Activated CD8-positive, alpha-beta T cell treated with anti-CD3 and anti-CD28 coated beads, Interleukin-2, amount 10 ng/mL, durations not matched to agents 7 days and 5 days (primary cell): ENCODE measurements around the gene BCAS2. TPM values are rescaled to one million over a fixed set of nuclear protein-coding genes. Genes with fewer than 3 reads are reported as not detected.
"Not testable (repeated sequence)": the region's sequence is repeated elsewhere in the genome, so short reads cannot be mapped to it uniquely, and the experiment has no call there.

ENCODE experiments used
- ATAC-seq: fragments of 150-1000 bp; cut with Tn5 transposase; one replicate; pipeline ENCODE4 v1.10.0; 2021; ENCODE audit warnings: moderate library complexity
- CTCF ChIA-PET: fragments of 350-600 bp; sonication (Branson Sonifier 250); formaldehyde crosslinking; loops from one replicate; lab custom pipeline; 2021; ENCODE audit warnings: antibody characterized with exemption; lab: Charles Lee
- POLR2A ChIA-PET: fragments of 350-600 bp; sonication (Branson Sonifier 250); formaldehyde crosslinking; loops from one replicate; lab custom pipeline; 2021; ENCODE audit warnings: antibody characterized with exemption; lab: Charles Lee
- DNase-seq: peaks from one replicate; pipeline ENCODE4 v3.0.0-alpha.2; 2020
- H3K27ac Mint-ChIP-seq: one replicate; pipeline ENCODE4 v1.8.0; 2021; ENCODE audit warnings: mild to moderate bottlenecking, mixed read lengths
- H3K27me3 Mint-ChIP-seq: one replicate; pipeline ENCODE4 v1.8.0; 2021; ENCODE audit warnings: low read depth, mixed read lengths
- H3K36me3 Mint-ChIP-seq: one replicate; pipeline ENCODE4 v1.8.0; 2021; ENCODE audit warnings: low read depth, mixed read lengths
- H3K4me1 Mint-ChIP-seq: one replicate; pipeline ENCODE4 v1.8.0; 2021; ENCODE audit warnings: low read depth, mixed read lengths
- H3K4me3 Mint-ChIP-seq: one replicate; pipeline ENCODE4 v1.8.0; 2021; ENCODE audit warnings: mild to moderate bottlenecking, mixed read lengths
- H3K9me3 Mint-ChIP-seq: one replicate; pipeline ENCODE4 v1.8.0; 2022; ENCODE audit warnings: mixed read lengths; ENCODE audit not compliant: insufficient read depth
- total RNA-seq, 2 experiments: library from RNA; stranded (reverse); gene quantifications; one replicate each; pipeline ENCODE4 v1.2.3, GENCODE V29; 2021

BCAS2 gene
- total RNA-seq, 2 experiments from 2014 or later: 43.4 to 47.5 TPM

GRCh38 chr1:114589122-114589521, 7.7 kb upstream of the BCAS2 start:
- ATAC-seq (no peak), DNase-seq (no peak)
- no peaks in the 10 kb centered on the region for H3K4me1 Mint-ChIP-seq
- H3K4me3 Mint-ChIP-seq: no peak overlapping the region
- H3K27ac Mint-ChIP-seq: no peak overlapping the region
- ChIA-PET CTCF (no interaction called here), POLR2A (no interaction called here)
- no peaks in the 10 kb centered on the region for H3K36me3 Mint-ChIP-seq
- H3K9me3 Mint-ChIP-seq: no peaks in the 10 kb centered on the region
- H3K27me3 Mint-ChIP-seq: peaks cover 8% of the 10 kb centered on the region

GRCh38 chr1:114588196-114588689, 6.8 kb upstream of the BCAS2 start:
- ChIA-PET CTCF (no interaction called here), POLR2A (interaction anchor here (0.8 kb wide), 1 partner anchor 11 kb away, joined by 4 read pairs; no protein-coding TSS in a partner anchor)
- DNase-seq: no peak
- Mint-ChIP-seq H3K27ac (no peak overlapping the region), H3K4me1 (no peaks in the 10 kb centered on the region), H3K9me3 (no peaks in the 10 kb centered on the region), H3K4me3 (no peak overlapping the region), H3K36me3 (no peaks in the 10 kb centered on the region), H3K27me3 (peaks cover 8% of the 10 kb centered on the region)
- ATAC-seq: no peak

- ATAC-seq (no peak), DNase-seq (no peak)
- H3K9me3 Mint-ChIP-seq: no peaks in the 10 kb centered on the region
- H3K27ac Mint-ChIP-seq: no peak overlapping the region
- CTCF ChIA-PET: interaction anchor here (0.7 kb wide), 2 partner anchors 107 to 192 kb away, joined by 3 read pairs; no protein-coding TSS in a partner anchor
- H3K36me3 Mint-ChIP-seq: peaks cover 3% of the 10 kb centered on the region
- POLR2A ChIA-PET: no interaction called here
- peaks cover 4% of the 10 kb centered on the region for H3K4me1 Mint-ChIP-seq
- no peak overlapping the region for H3K4me3 Mint-ChIP-seq
- H3K27me3 Mint-ChIP-seq: peaks cover 8% of the 10 kb centered on the region
Observed at GRCh38 chr1:114587203-114587991, 6.0 kb upstream of the BCAS2 start.

- ATAC-seq: no peak
- no peak overlapping the region for H3K27ac Mint-ChIP-seq
- H3K4me3 Mint-ChIP-seq: no peak overlapping the region
- ChIA-PET CTCF (interaction anchor here (0.7 kb wide), 2 partner anchors 108 to 193 kb away, joined by 3 read pairs; no protein-coding TSS in a partner anchor), POLR2A (no interaction called here)
- H3K27me3 Mint-ChIP-seq: peaks cover 8% of the 10 kb centered on the region
- H3K36me3 Mint-ChIP-seq: peaks cover 6% of the 10 kb centered on the region
- no peak for DNase-seq
- H3K9me3 Mint-ChIP-seq: no peaks in the 10 kb centered on the region
- H3K4me1 Mint-ChIP-seq: peaks cover 12% of the 10 kb centered on the region
Observed at GRCh38 chr1:114586513-114587047, 5.2 kb upstream of the BCAS2 start.

- no peak for DNase-seq
- CTCF ChIA-PET: no interaction called here
- no peak overlapping the region for H3K4me3 Mint-ChIP-seq
- no peak overlapping the region for H3K27ac Mint-ChIP-seq
- peaks cover 16% of the 10 kb centered on the region for H3K4me1 Mint-ChIP-seq
- no peak for ATAC-seq
- H3K9me3 Mint-ChIP-seq: no peaks in the 10 kb centered on the region
- peaks cover 8% of the 10 kb centered on the region for H3K27me3 Mint-ChIP-seq
- POLR2A ChIA-PET: no interaction called here
- H3K36me3 Mint-ChIP-seq: peaks cover 7% of the 10 kb centered on the region
Observed at GRCh38 chr1:114585231-114585630, 3.8 kb upstream of the BCAS2 start.

GRCh38 chr1:114574365-114574764, 7.0 kb downstream of the BCAS2 start:
- ATAC-seq (no peak), DNase-seq (no peak)
- H3K36me3 Mint-ChIP-seq: peaks cover 65% of the 10 kb centered on the region
- POLR2A ChIA-PET: no interaction called here
- H3K27ac Mint-ChIP-seq: no peak overlapping the region
- H3K27me3 Mint-ChIP-seq: no peaks in the 10 kb centered on the region
- H3K4me3 Mint-ChIP-seq: no peak overlapping the region
- H3K9me3 Mint-ChIP-seq: no peaks in the 10 kb centered on the region
- CTCF ChIA-PET: no interaction called here
- peaks cover 14% of the 10 kb centered on the region for H3K4me1 Mint-ChIP-seq

- no peak overlapping the region for H3K4me3 Mint-ChIP-seq
- H3K27me3 Mint-ChIP-seq: no peaks in the 10 kb centered on the region
- ChIA-PET CTCF (no interaction called here), POLR2A (no interaction called here)
- no peak overlapping the region for H3K27ac Mint-ChIP-seq
- peaks cover 4% of the 10 kb centered on the region for H3K4me1 Mint-ChIP-seq
- peaks cover 40% of the 10 kb centered on the region for H3K36me3 Mint-ChIP-seq
- no peaks in the 10 kb centered on the region for H3K9me3 Mint-ChIP-seq
- no peak for DNase-seq
- ATAC-seq: no peak
Observed at GRCh38 chr1:114564141-114564540, 17.3 kb downstream of the BCAS2 start.

GRCh38 chr1:114562978-114563510, 18.4 kb downstream of the BCAS2 start:
- H3K9me3 Mint-ChIP-seq, CTCF ChIA-PET, DNase-seq, H3K4me3 Mint-ChIP-seq, ATAC-seq, H3K4me1 Mint-ChIP-seq, H3K27me3 Mint-ChIP-seq, H3K27ac Mint-ChIP-seq, POLR2A ChIA-PET: not testable (repeated sequence)
- H3K36me3 Mint-ChIP-seq: peaks cover 38% of the 10 kb centered on the region

- ChIA-PET POLR2A (no interaction called here), CTCF (interaction anchor here (1.3 to 1.7 kb wide), 2 partner anchors 11 to 40 kb away, joined by 3 read pairs; no protein-coding TSS in a partner anchor)
- no peak for DNase-seq
- Mint-ChIP-seq H3K36me3 (peaks cover 26% of the 10 kb centered on the region), H3K27me3 (no peaks in the 10 kb centered on the region), H3K4me3 (no peak overlapping the region), H3K9me3 (no peaks in the 10 kb centered on the region), H3K27ac (no peak overlapping the region), H3K4me1 (peaks cover 4% of the 10 kb centered on the region)
- no peak for ATAC-seq
Observed at GRCh38 chr1:114561333-114561732, 20.1 kb downstream of the BCAS2 start.

- no peak overlapping the region for H3K27ac Mint-ChIP-seq
- H3K4me3 Mint-ChIP-seq: no peak overlapping the region
- ChIA-PET CTCF (interaction anchor here (0.7 to 1.6 kb wide), 8 partner anchors 48 to 583 kb away, joined by 3 to 7 read pairs (median 4); partner anchors contain the start of gene OLFML3), POLR2A (no interaction called here)
- DNase-seq (no peak), ATAC-seq (no peak)
- no peaks in the 10 kb centered on the region for H3K9me3 Mint-ChIP-seq
- peaks cover 9% of the 10 kb centered on the region for H3K36me3 Mint-ChIP-seq
- peaks cover 4% of the 10 kb centered on the region for H3K4me1 Mint-ChIP-seq
- H3K27me3 Mint-ChIP-seq: no peaks in the 10 kb centered on the region
Observed at GRCh38 chr1:114559356-114559755, 22.1 kb downstream of the BCAS2 start.

GRCh38 chr1:114558544-114558943, 22.9 kb downstream of the BCAS2 start:
- no peaks in the 10 kb centered on the region for H3K27me3 Mint-ChIP-seq
- POLR2A ChIA-PET: no interaction called here

More at GRCh38 chr1:114558544-114558943, 22.9 kb downstream of the BCAS2 start:
- CTCF ChIA-PET: interaction anchor here (0.7 to 1.6 kb wide), 4 partner anchors 106 to 583 kb away, joined by 3 to 7 read pairs (median 4); no protein-coding TSS in a partner anchor
- Mint-ChIP-seq H3K27ac (no peak overlapping the region), H3K9me3 (no peaks in the 10 kb centered on the region), H3K4me1 (peaks cover 4% of the 10 kb centered on the region), H3K36me3 (peaks cover 4% of the 10 kb centered on the region), H3K4me3 (no peak overlapping the region)
- DNase-seq (no peak), ATAC-seq (no peak)
